Activated CD4-positive, alpha-beta memory T cell treated with anti-CD3 and anti-CD28 coated beads for 36 hours (primary cell): Measurements from ENCODE around the gene TTLL12. TPM values are rescaled to one million over a fixed set of nuclear protein-coding genes. Genes with fewer than 3 reads are reported as not detected.
A peak's percentile ranks its signal among the peaks of the same experiment; 100 is the strongest.

ENCODE experiments used
- CTCF ChIA-PET: fragments of 350-600 bp; sonication (Branson Sonifier 250); formaldehyde crosslinking; loops from one replicate; lab custom pipeline; 2021; ENCODE audit warnings: antibody characterized with exemption, inconsistent platforms; lab: Charles Lee
- POLR2A ChIA-PET: fragments of 350-600 bp; sonication (Branson Sonifier 250); formaldehyde crosslinking; loops from one replicate; lab custom pipeline; 2021; ENCODE audit warnings: antibody characterized with exemption; lab: Charles Lee
- DNase-seq: peaks from one replicate; pipeline ENCODE4 v3.0.0-alpha.2; 2020
- H3K27ac Mint-ChIP-seq: one replicate; pipeline ENCODE4 v1.8.0; 2021; ENCODE audit warnings: mixed read lengths
- H3K27me3 Mint-ChIP-seq: one replicate; pipeline ENCODE4 v1.8.0; 2021; ENCODE audit warnings: mixed read lengths
- H3K36me3 Mint-ChIP-seq: one replicate; pipeline ENCODE4 v1.8.0; 2021; ENCODE audit warnings: mixed read lengths
- H3K4me1 Mint-ChIP-seq: one replicate; pipeline ENCODE4 v1.8.0; 2021; ENCODE audit warnings: low read depth, mixed read lengths
- H3K4me3 Mint-ChIP-seq: one replicate; pipeline ENCODE4 v1.8.0; 2021; ENCODE audit warnings: mild to moderate bottlenecking, mixed read lengths
- H3K9me3 Mint-ChIP-seq: one replicate; pipeline ENCODE4 v1.8.0; 2021; ENCODE audit warnings: mixed read lengths
- intact Hi-C: fragments of 100-400 bp; cut with micrococcal nuclease; formaldehyde crosslinking; loops from one replicate; pipeline ENCODE4 v1.15.1; 2023
- total RNA-seq, 2 experiments: library from RNA; stranded (reverse); gene quantifications; one replicate each; pipeline ENCODE4 v1.2.3, GENCODE V29; 2021

The TTLL12 gene
- total RNA-seq, 2 experiments from 2014 or later = 64.4 to 67.0 TPM

- intact Hi-C loops = no loop called here
- Mint-ChIP-seq H3K4me3 (peak within 1 kb of the TSS; percentile 85), H3K4me1 (peaks cover 25% of the 10 kb centered on the region), H3K27me3 (no peaks in the 10 kb centered on the region), H3K36me3 (peaks cover 17% of the 10 kb centered on the region), H3K9me3 (no peaks in the 10 kb centered on the region), H3K27ac (peak within 1 kb of the TSS; percentile 84)
- CTCF ChIA-PET = interaction anchor here (0.7 kb wide), 1 partner anchor 197 kb away, joined by 4 read pairs; no protein-coding TSS in a partner anchor
- POLR2A ChIA-PET = interaction anchor here (1.5 kb wide), 1 partner anchor 9 kb away, joined by 8 read pairs; no protein-coding TSS in a partner anchor
- peak; percentile 86 for DNase-seq
Measured at GRCh38 chr22:43142880-43143562, 43.9 kb downstream of the TTLL12 start, which contains the start of gene MCAT. Gene MCAT, minus strand, starts transcription at chr22:43143398. Its CDS starts 50 bp downstream, at chr22:43143348.

- no peaks in the 10 kb centered on the region for H3K9me3 Mint-ChIP-seq
- intact Hi-C loops = no loop called here
- H3K27me3 Mint-ChIP-seq = no peaks in the 10 kb centered on the region
- no peak for DNase-seq
- H3K4me1 Mint-ChIP-seq = peaks cover 8% of the 10 kb centered on the region
- peaks cover 30% of the 10 kb centered on the region for H3K36me3 Mint-ChIP-seq
- H3K4me3 Mint-ChIP-seq = no peak overlapping the region
- POLR2A ChIA-PET = no interaction called here
- H3K27ac Mint-ChIP-seq = no peak overlapping the region
- CTCF ChIA-PET = interaction anchor here (0.6 to 1.0 kb wide), 2 partner anchors 9 to 11 kb away, joined by 3 read pairs; no protein-coding TSS in a partner anchor
Measured at GRCh38 chr22:43136801-43137200, 50.1 kb downstream of the TTLL12 start.

GRCh38 chr22:43136255-43136654 lies 50.7 kb downstream of the TTLL12 start:
- peaks cover 30% of the 10 kb centered on the region for H3K36me3 Mint-ChIP-seq
- no peaks in the 10 kb centered on the region for H3K27me3 Mint-ChIP-seq
- no peak overlapping the region for H3K27ac Mint-ChIP-seq
- intact Hi-C loops = no loop called here
- peaks cover 5% of the 10 kb centered on the region for H3K4me1 Mint-ChIP-seq
- POLR2A ChIA-PET = no interaction called here
- H3K9me3 Mint-ChIP-seq = no peaks in the 10 kb centered on the region
- DNase-seq = peak; percentile 46
- CTCF ChIA-PET = interaction anchor here (0.6 to 1.1 kb wide), 3 partner anchors 9 to 26 kb away, joined by 3 read pairs; no protein-coding TSS in a partner anchor
- H3K4me3 Mint-ChIP-seq = no peak overlapping the region

- no peak overlapping the region for H3K4me3 Mint-ChIP-seq
- ChIA-PET POLR2A (interaction anchor here (0.6 kb wide), 1 partner anchor 30 kb away, joined by 3 read pairs; no protein-coding TSS in a partner anchor), CTCF (interaction anchor here (1.1 kb wide), 1 partner anchor 26 kb away, joined by 3 read pairs; no protein-coding TSS in a partner anchor)
- intact Hi-C loops = no loop called here
- H3K27me3 Mint-ChIP-seq = no peaks in the 10 kb centered on the region
- no peaks in the 10 kb centered on the region for H3K9me3 Mint-ChIP-seq
- no peaks in the 10 kb centered on the region for H3K4me1 Mint-ChIP-seq
- peaks cover 24% of the 10 kb centered on the region for H3K36me3 Mint-ChIP-seq
- H3K27ac Mint-ChIP-seq = no peak overlapping the region
- no peak for DNase-seq
Measured at GRCh38 chr22:43135565-43135964, 51.4 kb downstream of the TTLL12 start.

GRCh38 chr22:43134553-43134952 lies 52.4 kb downstream of the TTLL12 start:
- DNase-seq = no peak
- ChIA-PET CTCF (interaction anchor here (0.8 kb wide), 1 partner anchor 14 kb away, joined by 3 read pairs; no protein-coding TSS in a partner anchor), POLR2A (no interaction called here)
- Mint-ChIP-seq H3K9me3 (no peaks in the 10 kb centered on the region), H3K4me3 (no peak overlapping the region), H3K4me1 (no peaks in the 10 kb centered on the region), H3K27ac (no peak overlapping the region), H3K36me3 (peaks cover 19% of the 10 kb centered on the region), H3K27me3 (no peaks in the 10 kb centered on the region)
- intact Hi-C loops = no loop called here

GRCh38 chr22:43133401-43133800 lies 53.5 kb downstream of the TTLL12 start:
- ChIA-PET CTCF (no interaction called here), POLR2A (no interaction called here)
- Mint-ChIP-seq H3K9me3 (no peaks in the 10 kb centered on the region), H3K27me3 (no peaks in the 10 kb centered on the region), H3K4me3 (no peak overlapping the region), H3K36me3 (peaks cover 15% of the 10 kb centered on the region), H3K4me1 (no peaks in the 10 kb centered on the region), H3K27ac (no peak overlapping the region)
- intact Hi-C loops = no loop called here
- no peak for DNase-seq

GRCh38 chr22:43131773-43132501 lies 55.0 kb downstream of the TTLL12 start:
- ChIA-PET POLR2A (interaction anchor here (0.5 kb wide), 1 partner anchor 65 kb away, joined by 3 read pairs; no protein-coding TSS in a partner anchor), CTCF (no interaction called here)
- Mint-ChIP-seq H3K36me3 (peaks cover 11% of the 10 kb centered on the region), H3K9me3 (no peaks in the 10 kb centered on the region), H3K27ac (no peak overlapping the region), H3K27me3 (no peaks in the 10 kb centered on the region), H3K4me1 (no peaks in the 10 kb centered on the region), H3K4me3 (no peak overlapping the region)
- intact Hi-C loops = no loop called here
- DNase-seq = no peak

- CTCF ChIA-PET = no interaction called here
- peaks cover 5% of the 10 kb centered on the region for H3K36me3 Mint-ChIP-seq
- POLR2A ChIA-PET = no interaction called here
- H3K27me3 Mint-ChIP-seq = no peaks in the 10 kb centered on the region
- no peak overlapping the region for H3K27ac Mint-ChIP-seq
- no peaks in the 10 kb centered on the region for H3K9me3 Mint-ChIP-seq
- H3K4me1 Mint-ChIP-seq = no peaks in the 10 kb centered on the region
- no peak for DNase-seq
- H3K4me3 Mint-ChIP-seq = no peak overlapping the region
- intact Hi-C loops = no loop called here
Measured at GRCh38 chr22:43129426-43130425, 57.2 kb downstream of the TTLL12 start.

GRCh38 chr22:43128928-43129424 lies 58.0 kb downstream of the TTLL12 start:
- CTCF ChIA-PET = no interaction called here
- POLR2A ChIA-PET = no interaction called here
- Mint-ChIP-seq H3K27me3 (no peaks in the 10 kb centered on the region), H3K36me3 (peaks cover 2% of the 10 kb centered on the region), H3K4me3 (no peak overlapping the region), H3K4me1 (no peaks in the 10 kb centered on the region), H3K27ac (no peak overlapping the region), H3K9me3 (no peaks in the 10 kb centered on the region)
- DNase-seq = no peak
- intact Hi-C loops = no loop called here

- H3K4me1 Mint-ChIP-seq = no peaks in the 10 kb centered on the region
- ChIA-PET CTCF (interaction anchor here (1.2 kb wide), 1 partner anchor 8 kb away, joined by 3 read pairs; no protein-coding TSS in a partner anchor), POLR2A (no interaction called here)
- no peak for DNase-seq
- no peak overlapping the region for H3K4me3 Mint-ChIP-seq
- no peaks in the 10 kb centered on the region for H3K36me3 Mint-ChIP-seq
- no peak overlapping the region for H3K27ac Mint-ChIP-seq
- no peaks in the 10 kb centered on the region for H3K27me3 Mint-ChIP-seq
- H3K9me3 Mint-ChIP-seq = no peaks in the 10 kb centered on the region
- intact Hi-C loops = no loop called here
Measured at GRCh38 chr22:43128116-43128515, 58.8 kb downstream of the TTLL12 start.

GRCh38 chr22:43127166-43127908 lies 59.6 kb downstream of the TTLL12 start:
- intact Hi-C loops = no loop called here
- Mint-ChIP-seq H3K9me3 (no peaks in the 10 kb centered on the region), H3K36me3 (no peaks in the 10 kb centered on the region), H3K4me3 (no peak overlapping the region), H3K27ac (no peak overlapping the region), H3K4me1 (no peaks in the 10 kb centered on the region), H3K27me3 (no peaks in the 10 kb centered on the region)
- DNase-seq = no peak
- CTCF ChIA-PET = interaction anchor here (1.2 kb wide), 1 partner anchor 9 kb away, joined by 3 read pairs; no protein-coding TSS in a partner anchor
- POLR2A ChIA-PET = no interaction called here
